H1 (cell line): ENCODE results near the gene UMAD1. TPM values are rescaled to one million over a fixed set of nuclear protein-coding genes. Genes with fewer than 3 reads are reported as not detected.

Experiments used
- CTCF ChIA-PET: fragments of 300-600 bp; sonication (Branson Sonifier 250); formaldehyde crosslinking; loops from one replicate; lab custom pipeline; 2021; ENCODE audit not compliant: partially characterized antibody; lab: Charles Lee
- POLR2A ChIA-PET: fragments of 300-600 bp; sonication (Branson Sonifier 250); formaldehyde crosslinking; loops from one replicate; lab custom pipeline; 2021; ENCODE audit warnings: inconsistent platforms; ENCODE audit not compliant: partially characterized antibody; lab: Charles Lee
- DNase-seq, 2 experiments: peaks; one replicate each; pipeline versions ENCODE4 v3.0.0 to v3.0.0-alpha.2; 2010 to 2022; ENCODE audit warnings: low spot score in 2 of 2, low read depth in 1 of 2, mixed read lengths in 1 of 2
- FAIRE-seq: peaks from 2 replicates; lab custom pipeline; 2011; peaks lifted over from hg19 to GRCh38; lab: Jason Lieb, UNC
- H2AFZ ChIP-seq: 2 replicates; pipeline ENCODE4 v1.8.1; 2012; ENCODE audit warnings: low read length, inconsistent platforms
- H2AK5ac ChIP-seq: 2 replicates; pipeline ENCODE4 v1.6.1; 2013; ENCODE audit warnings: low read depth, low read length
- H2BK120ac ChIP-seq: replicated peaks from 2 replicates; pipeline ENCODE3; 2013; ENCODE audit warnings: low read depth, low read length, inconsistent platforms
- H2BK12ac ChIP-seq: 2 replicates; pipeline ENCODE4 v1.6.1; 2013; ENCODE audit warnings: low read depth, low read length
- H2BK15ac ChIP-seq: 2 replicates; pipeline ENCODE4 v1.6.1; 2013; ENCODE audit warnings: low read length
- H2BK20ac ChIP-seq: 2 replicates; pipeline ENCODE4 v1.6.1; 2013; ENCODE audit warnings: low read length
- H2BK5ac ChIP-seq: 2 replicates; pipeline ENCODE4 v1.6.1; 2013; ENCODE audit warnings: low read depth, low read length
- H3K14ac ChIP-seq: 2 replicates; pipeline ENCODE4 v1.6.1; 2013; ENCODE audit warnings: inconsistent platforms; ENCODE audit not compliant: insufficient read length
- H3K18ac ChIP-seq: 2 replicates; pipeline ENCODE4 v1.6.1; 2013; ENCODE audit warnings: low read length; ENCODE audit errors: extremely low read depth
- H3K23ac ChIP-seq: 2 replicates; pipeline ENCODE4 v1.6.1; 2013; ENCODE audit warnings: inconsistent platforms; ENCODE audit not compliant: insufficient read length
- H3K23me2 ChIP-seq: 2 replicates; pipeline ENCODE4 v1.6.1; 2013; ENCODE audit warnings: low read depth, low read length
- H3K27ac ChIP-seq: 2 replicates; pipeline ENCODE4 v1.6.1; 2011; ENCODE audit warnings: low read depth, low read length, inconsistent platforms
- H3K27me3 ChIP-seq, 4 experiments: replicated peaks in 1 of 4; 1 replicate in 1 of 4; 2 replicates in 3 of 4; pipeline versions ENCODE4 v1.6.1 to v1.8.1; 2011 to 2013; ENCODE audit warnings: low read length in 3 of 4, mild to moderate bottlenecking in 3 of 4, inconsistent platforms in 2 of 4, mixed read lengths in 2 of 4, moderate library complexity in 1 of 4; ENCODE audit not compliant: control insufficient read depth in 3 of 4, insufficient read depth in 3 of 4; ENCODE audit errors: extremely low read depth in 1 of 4
- H3K36me3 ChIP-seq, 4 experiments: 2 replicates each; pipeline versions ENCODE4 v1.6.1 to v1.8.1; 2011 to 2013; ENCODE audit warnings: mild to moderate bottlenecking in 4 of 4, low read length in 3 of 4, moderate library complexity in 2 of 4, control low read depth in 1 of 4, inconsistent platforms in 1 of 4; ENCODE audit not compliant: insufficient read depth in 4 of 4, control insufficient read depth in 2 of 4
- H3K4ac ChIP-seq: replicated peaks from 2 replicates; pipeline ENCODE3; 2013; ENCODE audit warnings: low read length, low read depth, mixed read lengths, inconsistent platforms; ENCODE audit not compliant: insufficient read length
- H3K4me1 ChIP-seq, 4 experiments: replicated peaks in 1 of 4; 1 replicate in 1 of 4; 2 replicates in 3 of 4; pipeline versions ENCODE4 v1.6.1 to v1.8.1; 2011 to 2013; ENCODE audit warnings: low read length in 3 of 4, inconsistent platforms in 2 of 4, mixed read lengths in 1 of 4; ENCODE audit not compliant: insufficient read depth in 4 of 4, control insufficient read depth in 3 of 4
- H3K4me2 ChIP-seq, 2 experiments: 2 replicates each; pipeline versions ENCODE4 v1.6.1 to v1.8.1; 2011 to 2013; ENCODE audit warnings: low read depth in 2 of 2, low read length in 2 of 2, control low read depth in 1 of 2, inconsistent platforms in 1 of 2, mild to moderate bottlenecking in 1 of 2; ENCODE audit not compliant: insufficient read depth in 1 of 2
- H3K4me3 ChIP-seq, 4 experiments: fragments of 200-600, 300-600 bp in 1 of 4; sonication (generic), shearing (Covaris generic), sonication (Bioruptor Twin) in 1 of 4; 2 replicates each; pipeline versions ENCODE4 v1.5.1 to v1.8.1; 2011 to 2016; ENCODE audit warnings: low read length in 4 of 4, low read depth in 3 of 4, control low read depth in 2 of 4, inconsistent platforms in 2 of 4, mild to moderate bottlenecking in 2 of 4, mixed read lengths in 1 of 4, moderate library complexity in 1 of 4; ENCODE audit not compliant: insufficient read depth in 2 of 4; ENCODE audit errors: extremely low read depth in 1 of 4
- H3K56ac ChIP-seq: replicated peaks from 2 replicates; pipeline ENCODE3; 2013; ENCODE audit warnings: low read depth, mild to moderate bottlenecking, mixed read lengths, low read length, inconsistent platforms; ENCODE audit not compliant: insufficient read length
- H3K79me1 ChIP-seq: 2 replicates; pipeline ENCODE4 v1.6.1; 2013; ENCODE audit warnings: low read depth, low read length, control low read depth
- H3K79me2 ChIP-seq, 2 experiments: 2 replicates each; pipeline versions ENCODE4 v1.6.1 to v1.8.1; 2012 to 2013; ENCODE audit warnings: low read length in 2 of 2, mild to moderate bottlenecking in 2 of 2, inconsistent platforms in 1 of 2; ENCODE audit not compliant: insufficient read depth in 2 of 2, control insufficient read depth in 1 of 2
- H3K9ac ChIP-seq, 4 experiments: replicated peaks in 1 of 4; 1 replicate in 1 of 4; 2 replicates in 3 of 4; pipeline versions ENCODE4 v1.6.1 to v1.8.1; 2011 to 2013; ENCODE audit warnings: low read depth in 3 of 4, low read length in 3 of 4, control low read depth in 2 of 4, mild to moderate bottlenecking in 2 of 4, moderate library complexity in 2 of 4, inconsistent platforms in 1 of 4; ENCODE audit errors: extremely low read depth in 1 of 4
- H3K9me3 ChIP-seq, 2 experiments: 2 replicates each; pipeline versions ENCODE4 v1.6.1 to v1.8.1; 2012 to 2013; ENCODE audit warnings: mild to moderate bottlenecking in 2 of 2, moderate library complexity in 2 of 2, control low read depth in 1 of 2, inconsistent platforms in 1 of 2, low read depth in 1 of 2, low read length in 1 of 2, mixed read lengths in 1 of 2; ENCODE audit not compliant: insufficient read depth in 2 of 2
- H4K20me1 ChIP-seq, 2 experiments: replicated peaks in 1 of 2; 2 replicates each; pipeline versions ENCODE3 to v1.8.1; 2011 to 2013; ENCODE audit warnings: inconsistent platforms in 2 of 2, low read length in 2 of 2, mild to moderate bottlenecking in 1 of 2; ENCODE audit not compliant: insufficient read depth in 2 of 2, control insufficient read depth in 1 of 2
- H4K5ac ChIP-seq: 2 replicates; pipeline ENCODE4 v1.6.1; 2013; ENCODE audit warnings: low read length, low read depth, mixed read lengths, inconsistent platforms; ENCODE audit not compliant: insufficient read length
- H4K8ac ChIP-seq: 2 replicates; pipeline ENCODE4 v1.8.0; 2013; ENCODE audit warnings: mild to moderate bottlenecking, moderate library complexity, low read length, inconsistent platforms; ENCODE audit not compliant: insufficient read depth; ENCODE audit errors: extremely low read depth
- H4K91ac ChIP-seq: replicated peaks from 2 replicates; pipeline ENCODE3; 2013; ENCODE audit warnings: low read length, mixed read lengths, inconsistent platforms; ENCODE audit not compliant: insufficient read length
- BCL11A ChIP-seq, 2 experiments: IDR thresholded peaks; one replicate each; pipeline ENCODE4 v1.6.1; 2011; ENCODE audit warnings: low read depth in 2 of 2, low read length in 2 of 2, mild to moderate bottlenecking in 2 of 2
- CEBPB ChIP-seq: IDR thresholded peaks from 2 replicates; pipeline ENCODE4 v1.6.1; 2012; ENCODE audit warnings: low read depth, low read length
- CHD1 ChIP-seq: IDR thresholded peaks from 2 replicates; pipeline ENCODE4 v1.6.1; 2012; ENCODE audit warnings: low read depth, low read length, improper control_type of control experiment
- CREB1 ChIP-seq: IDR thresholded peaks from 2 replicates; pipeline ENCODE4 v1.6.1; 2012; ENCODE audit warnings: inconsistent platforms
- FOSL1 ChIP-seq: IDR thresholded peaks from 2 replicates; pipeline ENCODE4 v1.6.1; 2011; ENCODE audit warnings: mild to moderate bottlenecking, low read depth, low read length, moderate library complexity; ENCODE audit not compliant: insufficient read depth
- GTF2F1 ChIP-seq: IDR thresholded peaks from 2 replicates; pipeline ENCODE4 v1.6.1; 2012; ENCODE audit warnings: low read depth, low read length, improper control_type of control experiment, borderline replicate concordance
- JUN ChIP-seq: IDR thresholded peaks from 2 replicates; pipeline ENCODE4 v1.6.1; 2011; ENCODE audit warnings: low read depth, mild to moderate bottlenecking, improper control_type of control experiment, low read length
- KDM4A ChIP-seq: IDR thresholded peaks from one replicate; pipeline ENCODE4 v1.7.1; 2012; ENCODE audit warnings: low read depth, mild to moderate bottlenecking, moderate library complexity, low read length, inconsistent platforms; ENCODE audit not compliant: severe bottlenecking
- MAFK ChIP-seq: IDR thresholded peaks from 2 replicates; pipeline ENCODE4 v1.6.1; 2012; ENCODE audit warnings: low read depth, mild to moderate bottlenecking, improper control_type of control experiment, low read length
- NRF1 ChIP-seq: IDR thresholded peaks from 2 replicates; pipeline ENCODE4 v1.6.1; 2011; ENCODE audit warnings: mild to moderate bottlenecking, low read depth, low read length, improper control_type of control experiment
- SAP30 ChIP-seq: fragments of 300-600 bp; sonication (generic); IDR thresholded peaks from 2 replicates; pipeline ENCODE4 v1.7.1; 2012; ENCODE audit warnings: low read length, moderate library complexity, mild to moderate bottlenecking, inconsistent platforms; ENCODE audit not compliant: insufficient read depth, insufficient replicate concordance
- SIRT6 ChIP-seq: IDR thresholded peaks from one replicate; pipeline ENCODE4 v1.7.1; 2012; ENCODE audit warnings: low read length, inconsistent platforms
- SP1 ChIP-seq: IDR thresholded peaks from 2 replicates; pipeline ENCODE4 v1.6.1; 2011; ENCODE audit warnings: low read depth, low read length
- TBP ChIP-seq: IDR thresholded peaks from 2 replicates; pipeline ENCODE4 v1.6.1; 2011; ENCODE audit warnings: low read depth, low read length, improper control_type of control experiment
- WGBS, 2 experiments: shearing (Covaris generic) in 1 of 2; methylation state at CpG; one replicate each; pipeline versions ENCODE4 v1.1.6 to v1.1.7; 2013 to 2015; ENCODE audit warnings: low lambda C conversion rate in 2 of 2, mixed read lengths in 2 of 2, inconsistent platforms in 1 of 2, low coverage in 1 of 2, missing lambda C conversion rate in 1 of 2; ENCODE audit not compliant: insufficient replicate concordance in 2 of 2, insufficient coverage in 1 of 2, insufficient read length in 1 of 2; ENCODE audit errors: extremely low coverage in 1 of 2, missing lambda C conversion rate in 1 of 2; 5-methylcytosine and 5-hydroxymethylcytosine counted together
- polyA plus RNA-seq, 7 experiments: library from polyadenylated mRNA; depleted of rRNA in 3 of 7; stranded (reverse) in 5 of 7; unstranded in 2 of 7; fragments of >200 nt in 5 of 7; fragments of 200-250 nt in 2 of 7; gene quantifications; 1 replicate in 5 of 7; 2 replicates in 1 of 7; 4 replicates in 1 of 7; pipeline versions ENCODE4 v1.2.1 to v1.2.3, GENCODE V29; 2011 to 2013; ENCODE audit warnings: missing spikeins in 2 of 7, mixed read lengths in 2 of 7
- total RNA-seq: library from RNA; stranded (reverse); fragmentation: NEBNext Ultra II Directional; extraction: Animal tissue kit (Norgen Biotek cat#: 25700); gene quantifications from 2 replicates; pipeline ENCODE4 v1.2.1, GENCODE V29; 2021

The UMAD1 gene
- total and polyA plus RNA-seq, 2 of the 8 experiments (the other 6 are each of a cell fraction or from before 2014, with no cell fraction given), result 10.4 to 12.3 TPM

DNA sequence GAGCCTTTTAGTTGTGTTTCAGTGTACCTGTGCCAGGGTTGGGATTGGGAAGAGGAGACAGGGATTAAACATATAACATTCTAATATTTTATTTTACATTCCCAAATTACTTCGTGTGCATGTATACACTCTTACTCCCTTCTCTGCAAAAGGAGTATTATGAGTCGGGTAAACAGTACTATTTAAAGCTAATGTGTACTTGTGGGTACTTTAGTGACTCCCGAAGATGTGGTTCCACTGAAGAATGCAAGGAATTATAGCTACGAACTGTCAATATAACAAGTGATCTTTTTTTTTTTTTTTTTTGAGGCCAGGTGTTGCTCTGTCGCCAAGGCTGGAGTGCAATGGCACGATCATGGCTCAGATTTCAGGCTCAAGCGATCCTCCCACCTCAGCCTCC, 200.5 kb downstream of the UMAD1 start:
- DNase-seq (no peak), FAIRE-seq (no peak)
- Histone ChIP-seq H3K4me2 (no peak overlapping the region), H2BK5ac (no peak overlapping the region), H3K27ac (no peak overlapping the region), H3K56ac (no peak overlapping the region), H4K5ac (no peak overlapping the region), H3K14ac (no peak overlapping the region), H3K36me3 (no peaks in the 10 kb centered on the region; a peak in 1 of 8 replicates), H3K4me3 (no peak overlapping the region), H3K4ac (no peak overlapping the region), H2BK120ac (no peak overlapping the region), H4K20me1 (no peaks in the 10 kb centered on the region), H3K23ac (no peak overlapping the region), H3K79me2 (no peaks in the 10 kb centered on the region), H2BK15ac (no peak overlapping the region), H3K9ac (no peak overlapping the region), H3K79me1 (no peaks in the 10 kb centered on the region), H2BK20ac (no peak overlapping the region), H3K18ac (no peak overlapping the region), H3K4me1 (no peaks in the 10 kb centered on the region), H4K8ac (no peak overlapping the region), H2AFZ (no peak overlapping the region), H3K9me3 (no peaks in the 10 kb centered on the region), H3K23me2 (no peaks in the 10 kb centered on the region), H4K91ac (no peak overlapping the region), H2BK12ac (no peak overlapping the region), H3K27me3 (no peaks in the 10 kb centered on the region), H2AK5ac (no peak overlapping the region)
- TF ChIP-seq CEBPB, result no peak
- TF ChIP-seq CREB1, result no peak
- TF ChIP-seq CHD1, result no peak
- no peak for TF ChIP-seq NRF1
- TF ChIP-seq TBP, result no peak
- TF ChIP-seq SP1, result no peak
- TF ChIP-seq MAFK, result no peak
- no peak for TF ChIP-seq BCL11A (IDR thresholded peaks at IDR 0.05; ENCODE audit: low read depth in 2 of 2, low read length in 2 of 2)
- TF ChIP-seq KDM4A, result no peak
- no peak for TF ChIP-seq JUN
- no peak for TF ChIP-seq SAP30
- TF ChIP-seq FOSL1, result no peak
- no peak for TF ChIP-seq GTF2F1
- TF ChIP-seq SIRT6, result no peak
- ChIA-PET POLR2A (interaction anchor here (1.2 kb wide), 1 partner anchor 27 kb away, joined by 3 read pairs; no protein-coding TSS in a partner anchor), CTCF (interaction anchor here (0.9 to 2.0 kb wide), 4 partner anchors 8 to 160 kb away, joined by 3 to 5 read pairs (median 4); no protein-coding TSS in a partner anchor)
- WGBS, 2 experiments, result 80% methylated on average over 7 of the region's 7 CpGs; no CpG with 5 or more reads in 1 of the 2 experiments
